Kidney (tissue), 14 donors: ENCODE results near the gene HIPK2. TPM values are rescaled to one million over a fixed set of nuclear protein-coding genes. Genes with fewer than 3 reads are reported as not detected.
A peak's percentile ranks its signal among the peaks of the same experiment; 100 is the strongest.

ENCODE experiments used
- DNase-seq, 5 donors: peaks; one replicate each; pipeline ENCODE4 v3.0.0-alpha.2; 2013 to 2020
- FAIRE-seq: peaks from 2 replicates; lab custom pipeline; 2012; peaks lifted over from hg19 to GRCh38; lab: Jason Lieb, UNC
- H3K27ac ChIP-seq, 2 donors: one replicate each; pipeline ENCODE4 v1.7.0; 2013; ENCODE audit warnings: low read depth in 2 of 2, low read length in 2 of 2, inconsistent platforms in 1 of 2
- H3K27me3 ChIP-seq: one replicate; pipeline ENCODE4 v1.7.1; 2013; ENCODE audit warnings: low read length, inconsistent platforms; ENCODE audit not compliant: control insufficient read depth, insufficient read depth
- H3K36me3 ChIP-seq, 3 donors: one replicate each; pipeline versions ENCODE4 v1.7.0 to v1.7.1; 2013; ENCODE audit warnings: low read length in 3 of 3, control low read depth in 1 of 3, inconsistent platforms in 1 of 3; ENCODE audit not compliant: insufficient read depth in 3 of 3, control insufficient read depth in 2 of 3
- H3K4me1 ChIP-seq, 3 donors: one replicate each; pipeline versions ENCODE4 v1.7.0 to v1.7.1; 2013; ENCODE audit warnings: low read length in 3 of 3, inconsistent platforms in 1 of 3, low read depth in 1 of 3; ENCODE audit not compliant: control insufficient read depth in 2 of 3, insufficient read depth in 2 of 3
- H3K4me3 ChIP-seq, 3 donors: one replicate each; pipeline versions ENCODE4 v1.7.0 to v1.8.1; 2013; ENCODE audit warnings: low read length in 3 of 3, control low read depth in 1 of 3, inconsistent platforms in 1 of 3
- H3K9ac ChIP-seq, 3 donors: one replicate each; pipeline versions ENCODE4 v1.7.0 to v1.7.1; 2013; ENCODE audit warnings: low read length in 3 of 3, control low read depth in 1 of 3, inconsistent platforms in 1 of 3
- H3K9me3 ChIP-seq, 3 donors: one replicate each; pipeline versions ENCODE4 v1.7.0 to v1.7.1; 2013; ENCODE audit warnings: low read length in 3 of 3, control low read depth in 1 of 3, inconsistent platforms in 1 of 3; ENCODE audit not compliant: control insufficient read depth in 2 of 3, insufficient read depth in 1 of 3
- intact Hi-C: fragments of 100-400 bp; cut with DNase I; formaldehyde crosslinking; loops from one replicate; pipeline ENCODE4 v1.11.1; 2022
- polyA plus RNA-seq: library from polyadenylated mRNA; stranded (reverse); fragments of 350-450 nt; fragmentation: Illumina TruSeq; extraction: RNeasy Lipid Tissue Mini Kit (QIAGEN cat#74804); gene quantifications from one replicate; pipeline ENCODE4 v1.2.3, GENCODE V29; 2014; ENCODE audit warnings: low read depth, low replicate concordance; ENCODE audit not compliant: insufficient read depth
- total RNA-seq: library from RNA; stranded (reverse); fragmentation: NEBNext Ultra II Directional; extraction: Animal tissue kit (Norgen Biotek cat#: 25700); gene quantifications from one replicate; pipeline ENCODE4 v1.2.1, GENCODE V29; 2021
- TF ChIP-seq, protein P1 (sequence below): IDR thresholded peaks from 3 replicates; pipeline ENCODE4 v1.5.1; 2012; ENCODE audit warnings: mild to moderate bottlenecking, moderate library complexity, borderline replicate concordance; ENCODE audit not compliant: insufficient read depth; ENCODE audit errors: extremely low read depth
- donor health status: control.
- donor health status: control.
- donor health status: control.
- donor health status: control.
- donor health status: control.
- donor health status: DM: yes; HTN: yes; CAD: no.
- donor health status: Normal renal cell carcinoma (clear cell type).

Gene HIPK2
- total and polyA plus RNA-seq, 2 donors from 2014 or later = 9.6 to 153 TPM

DNA sequence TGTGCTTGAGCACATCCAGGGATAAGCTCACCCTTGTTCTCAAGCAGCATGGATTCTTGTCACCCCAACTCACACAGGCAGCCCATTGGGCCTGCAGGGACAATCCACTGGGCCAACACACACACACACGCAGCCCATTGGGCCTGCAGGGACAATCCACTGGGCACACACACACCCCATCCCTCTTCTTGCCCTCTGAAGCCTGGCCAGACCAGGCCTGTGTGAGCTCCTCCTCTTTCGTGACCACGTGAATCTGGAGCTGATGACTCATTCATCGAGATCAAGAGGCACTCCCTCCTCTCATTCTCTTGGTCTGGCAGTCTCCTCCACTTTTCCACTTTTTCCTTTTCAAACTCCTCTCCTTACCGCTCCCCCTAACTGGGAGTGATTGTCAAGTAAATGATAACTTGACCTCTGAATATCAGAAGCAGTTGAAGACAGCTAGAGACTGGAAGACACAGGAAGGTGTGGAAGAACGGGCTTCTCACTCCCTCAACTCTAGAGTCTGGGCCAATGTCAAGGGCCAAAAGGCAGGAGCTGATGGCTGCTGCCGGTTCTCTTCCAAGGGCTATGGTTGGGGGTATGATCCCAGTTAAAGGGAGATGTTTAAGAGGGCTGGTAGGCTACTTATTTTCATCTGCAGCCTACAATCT, 89.7 kb downstream of the HIPK2 start:
- FAIRE-seq = no peak
- DNase-seq = no peak
- Histone ChIP-seq H3K36me3 (no peaks in the 10 kb centered on the region), H3K4me1 (peaks cover 0 to 31% (median 27%) of the 10 kb centered on the region in 3 donors), H3K4me3 (no peak overlapping the region), H3K9me3 (peaks cover 0 to 5% (median 3%) of the 10 kb centered on the region in 3 donors), H3K27me3 (no peaks in the 10 kb centered on the region), H3K9ac (no peak overlapping the region), H3K27ac (no peak overlapping the region)
- TF ChIP-seq, protein P1, sequence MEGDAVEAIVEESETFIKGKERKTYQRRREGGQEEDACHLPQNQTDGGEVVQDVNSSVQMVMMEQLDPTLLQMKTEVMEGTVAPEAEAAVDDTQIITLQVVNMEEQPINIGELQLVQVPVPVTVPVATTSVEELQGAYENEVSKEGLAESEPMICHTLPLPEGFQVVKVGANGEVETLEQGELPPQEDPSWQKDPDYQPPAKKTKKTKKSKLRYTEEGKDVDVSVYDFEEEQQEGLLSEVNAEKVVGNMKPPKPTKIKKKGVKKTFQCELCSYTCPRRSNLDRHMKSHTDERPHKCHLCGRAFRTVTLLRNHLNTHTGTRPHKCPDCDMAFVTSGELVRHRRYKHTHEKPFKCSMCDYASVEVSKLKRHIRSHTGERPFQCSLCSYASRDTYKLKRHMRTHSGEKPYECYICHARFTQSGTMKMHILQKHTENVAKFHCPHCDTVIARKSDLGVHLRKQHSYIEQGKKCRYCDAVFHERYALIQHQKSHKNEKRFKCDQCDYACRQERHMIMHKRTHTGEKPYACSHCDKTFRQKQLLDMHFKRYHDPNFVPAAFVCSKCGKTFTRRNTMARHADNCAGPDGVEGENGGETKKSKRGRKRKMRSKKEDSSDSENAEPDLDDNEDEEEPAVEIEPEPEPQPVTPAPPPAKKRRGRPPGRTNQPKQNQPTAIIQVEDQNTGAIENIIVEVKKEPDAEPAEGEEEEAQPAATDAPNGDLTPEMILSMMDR = no peak
- intact Hi-C loops = no loop called here

DNA sequence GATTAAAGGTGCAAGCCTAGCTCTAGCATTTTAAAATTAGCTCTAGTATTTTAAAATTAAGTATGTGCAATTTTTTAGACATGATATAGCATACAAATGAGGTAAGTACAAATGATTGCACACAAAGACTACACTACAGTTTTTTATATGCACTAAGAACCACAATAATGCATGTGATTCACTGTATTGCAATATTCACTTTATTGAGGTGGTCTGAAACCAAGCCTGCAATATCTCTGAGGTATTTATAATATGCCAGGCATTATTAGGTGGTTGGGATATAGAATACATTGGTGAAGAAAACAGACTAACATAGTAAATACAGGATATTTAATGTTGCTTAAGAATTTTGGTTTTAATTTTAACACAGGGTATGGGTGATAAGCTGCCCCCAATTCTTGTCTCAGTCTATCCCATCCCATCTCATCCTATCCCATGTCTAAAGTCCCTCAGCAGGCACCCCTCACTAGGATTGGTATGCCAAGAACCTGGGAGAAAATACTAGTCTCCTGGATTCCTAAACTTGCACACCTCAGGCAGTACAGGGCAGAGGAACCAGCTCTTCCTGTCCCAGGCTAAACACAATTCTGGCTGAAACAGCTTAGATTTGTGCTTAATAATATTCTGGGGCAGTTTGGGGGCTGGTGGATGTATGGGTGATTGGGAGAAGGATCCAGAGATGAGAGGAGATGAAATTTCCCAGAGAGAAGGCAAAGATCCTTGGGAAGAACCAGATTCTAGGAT, 90.4 kb downstream of the HIPK2 start:
- DNase-seq = no peak
- Histone ChIP-seq H3K27me3 (no peaks in the 10 kb centered on the region), H3K9me3 (peaks cover 0 to 5% (median 3%) of the 10 kb centered on the region in 3 donors), H3K4me1 (peaks cover 0 to 39% (median 34%) of the 10 kb centered on the region in 3 donors), H3K9ac (no peak overlapping the region), H3K27ac (no peak overlapping the region), H3K4me3 (no peak overlapping the region), H3K36me3 (no peaks in the 10 kb centered on the region)
- TF ChIP-seq, protein P1 = no peak
- no peak for FAIRE-seq
- intact Hi-C loops = no loop called here

DNA sequence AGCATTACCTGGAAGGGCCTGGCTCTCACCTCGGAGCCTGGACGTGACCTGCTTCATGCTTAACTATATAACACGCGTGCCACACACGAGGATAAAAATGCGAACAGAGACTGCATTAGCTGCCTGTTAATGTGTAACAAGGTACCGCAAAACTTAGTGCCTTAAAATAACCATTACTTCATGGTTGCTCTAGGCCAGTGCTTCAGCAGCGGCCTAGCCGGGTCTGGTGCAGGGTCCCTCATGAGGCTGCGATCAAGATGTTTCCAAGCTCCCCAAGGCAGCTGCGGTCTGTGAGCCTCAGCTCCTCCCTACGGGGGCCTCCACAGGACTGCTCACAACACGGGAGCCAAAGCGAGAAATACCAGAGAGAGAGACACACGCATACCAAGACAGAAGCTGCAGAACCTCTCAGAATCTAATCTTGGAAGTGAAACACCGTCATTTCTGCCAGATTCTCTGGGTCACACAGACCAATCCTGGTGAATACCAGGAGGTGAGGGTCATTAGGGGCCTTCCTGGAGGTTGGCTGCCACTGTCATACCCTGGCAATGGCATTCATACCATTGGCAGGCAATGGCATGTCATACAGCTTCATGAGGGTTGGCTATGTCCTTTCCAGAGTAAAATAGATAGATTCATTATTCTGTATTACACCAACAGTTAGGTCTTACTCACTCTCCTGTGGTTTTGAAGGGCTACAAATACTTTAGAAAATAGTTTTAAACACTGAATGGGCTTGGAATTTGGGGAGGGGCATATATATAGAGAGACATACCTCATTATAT, 94.5 kb downstream of the HIPK2 start:
- intact Hi-C loops = no loop called here
- H3K9me3 ChIP-seq = peaks cover 0 to 5% (median 3%) of the 10 kb centered on the region in 3 donors
- H3K4me1 ChIP-seq = peaks cover 0 to 60% (median 55%) of the 10 kb centered on the region in 3 donors
- peak overlapping the region; percentile 86 to 96 for H3K27ac ChIP-seq
- TF ChIP-seq, protein P1 = no peak
- peak overlapping the region in 1 of 3 donors; percentile 7 for H3K4me3 ChIP-seq
- DNase-seq (peak in 3 of 5 donors; percentile 44 to 75 (median 64)), FAIRE-seq (no peak)
- peak overlapping the region in 2 of 3 donors; percentile 39 to 52 for H3K9ac ChIP-seq
- no peaks in the 10 kb centered on the region for H3K36me3 ChIP-seq
- no peaks in the 10 kb centered on the region for H3K27me3 ChIP-seq
